A673 (cell line): Measurements from ENCODE around the gene GRHL1. TPM values are rescaled to one million over a fixed set of nuclear protein-coding genes. Genes with fewer than 3 reads are reported as not detected.

Source experiments
- BruUV-seq: library from RNA; stranded (reverse); fragments of 400-500 nt; replicated peaks from 2 replicates; lab custom pipeline; 2021; lab: Mats Ljungman, UMichigan
- CTCF ChIA-PET: fragments of 300-600 bp; sonication (Branson Sonifier 250); formaldehyde crosslinking; loops from one replicate; lab custom pipeline; 2022; ENCODE audit warnings: antibody characterized with exemption; lab: Charles Lee
- POLR2A ChIA-PET: fragments of 300-600 bp; sonication (Branson Sonifier 250); formaldehyde crosslinking; loops from one replicate; lab custom pipeline; 2022; ENCODE audit warnings: antibody characterized with exemption; ENCODE audit not compliant: low non-redundant PET; lab: Charles Lee
- DNase-seq: peaks from one replicate; pipeline ENCODE4 v3.0.0-alpha.2; 2015; ENCODE audit warnings: low spot score
- H3K27ac ChIP-seq: fragments of 200-600 bp; sonication (generic); 2 replicates; pipeline ENCODE4 v1.5.1; 2016; ENCODE audit warnings: mixed run types, low read depth, mild to moderate bottlenecking, mixed read lengths, antibody characterized with exemption, low read length; ENCODE audit not compliant: poor library complexity, severe bottlenecking
- H3K27me3 ChIP-seq: fragments of 200-600 bp; sonication (generic); replicated peaks from 2 replicates; pipeline ENCODE4 v1.6.1; 2017; ENCODE audit warnings: mixed run types, low read depth, mild to moderate bottlenecking, mixed read lengths, antibody characterized with exemption, low read length; ENCODE audit not compliant: insufficient read depth, poor library complexity
- H3K36me3 ChIP-seq: fragments of 200-600 bp; sonication (generic); 2 replicates; pipeline ENCODE4 v1.6.1; 2016; ENCODE audit warnings: mixed run types, mild to moderate bottlenecking, mixed read lengths, antibody characterized with exemption, low read length; ENCODE audit not compliant: insufficient read depth, poor library complexity, severe bottlenecking
- H3K4me1 ChIP-seq: fragments of 200-600 bp; sonication (generic); 2 replicates; pipeline ENCODE4 v1.6.1; 2017; ENCODE audit warnings: mixed run types, mild to moderate bottlenecking, mixed read lengths, antibody characterized with exemption, low read length; ENCODE audit not compliant: insufficient read depth, poor library complexity, severe bottlenecking
- H3K4me3 ChIP-seq: fragments of 200-600 bp; sonication (generic); 2 replicates; pipeline ENCODE4 v1.5.1; 2016; ENCODE audit warnings: low read depth, mixed run types, mild to moderate bottlenecking, mixed read lengths, low read length; ENCODE audit not compliant: poor library complexity, severe bottlenecking
- H3K9me3 ChIP-seq: fragments of 200-600 bp; sonication (generic); 2 replicates; pipeline ENCODE4 v1.6.1; 2016; ENCODE audit warnings: mixed run types, low read depth, mild to moderate bottlenecking, mixed read lengths, antibody characterized with exemption, low read length; ENCODE audit not compliant: poor library complexity, severe bottlenecking
- EZH2 ChIP-seq: fragments of 200-600 bp; sonication (generic); IDR thresholded peaks from 2 replicates; pipeline ENCODE4 v1.6.1; 2017; ENCODE audit warnings: borderline replicate concordance, low read depth, mild to moderate bottlenecking, mixed read lengths, antibody characterized with exemption, low read length; ENCODE audit not compliant: poor library complexity, severe bottlenecking
- intact Hi-C: fragments of 100-400 bp; cut with micrococcal nuclease; formaldehyde crosslinking; loops from one replicate; pipeline ENCODE4 v1.10.0; 2022; ENCODE audit not compliant: unreplicated experiment
- total RNA-seq: library from RNA; stranded (reverse); gene quantifications from 2 replicates; pipeline ENCODE4 v1.2.3, GENCODE V29; 2021
- TF ChIP-seq, protein P1 (sequence below): fragments of 300-800, 200-600 bp; sonication (generic); conservative IDR thresholded peaks from 2 replicates; pipeline ENCODE4 v1.5.1; 2017; ENCODE audit warnings: low read depth, mild to moderate bottlenecking, antibody characterized with exemption, low read length, moderate library complexity, mixed read lengths

Gene GRHL1
- total RNA-seq, 1 experiment from 2014 or later, result 0.13 TPM

DNA sequence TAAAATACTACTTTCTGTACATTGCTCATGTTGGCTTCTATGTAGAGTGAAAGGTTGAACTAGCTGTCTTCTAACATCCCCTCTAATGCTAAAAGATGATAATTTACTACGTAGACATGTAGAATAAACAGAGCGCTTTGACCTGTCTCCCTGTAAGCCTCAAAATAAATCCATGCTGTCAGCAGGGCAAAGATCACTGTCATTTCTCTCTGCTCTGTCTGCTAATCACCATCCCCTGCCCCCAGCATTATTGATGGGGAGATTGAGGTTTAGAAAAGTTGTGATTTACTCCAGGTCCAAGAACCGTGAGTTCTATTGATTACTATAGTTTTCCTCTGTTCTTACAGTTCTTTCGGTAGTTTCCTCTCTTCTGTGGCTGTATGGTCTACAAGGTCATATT, 39.0 kb upstream of the GRHL1 start:
- ChIA-PET CTCF (no interaction called here), POLR2A (interaction anchor here (0.6 kb wide), 1 partner anchor 69 kb away, joined by 3 read pairs; no protein-coding TSS in a partner anchor)
- Histone ChIP-seq H3K27me3 (no peaks in the 10 kb centered on the region), H3K4me1 (no peaks in the 10 kb centered on the region), H3K36me3 (peaks cover 37% of the 10 kb centered on the region), H3K9me3 (no peaks in the 10 kb centered on the region), H3K27ac (no peak overlapping the region), H3K4me3 (no peak overlapping the region)
- BruUV-seq, result no TSS peak
- DNase-seq, result no peak
- TF ChIP-seq, protein P1, sequence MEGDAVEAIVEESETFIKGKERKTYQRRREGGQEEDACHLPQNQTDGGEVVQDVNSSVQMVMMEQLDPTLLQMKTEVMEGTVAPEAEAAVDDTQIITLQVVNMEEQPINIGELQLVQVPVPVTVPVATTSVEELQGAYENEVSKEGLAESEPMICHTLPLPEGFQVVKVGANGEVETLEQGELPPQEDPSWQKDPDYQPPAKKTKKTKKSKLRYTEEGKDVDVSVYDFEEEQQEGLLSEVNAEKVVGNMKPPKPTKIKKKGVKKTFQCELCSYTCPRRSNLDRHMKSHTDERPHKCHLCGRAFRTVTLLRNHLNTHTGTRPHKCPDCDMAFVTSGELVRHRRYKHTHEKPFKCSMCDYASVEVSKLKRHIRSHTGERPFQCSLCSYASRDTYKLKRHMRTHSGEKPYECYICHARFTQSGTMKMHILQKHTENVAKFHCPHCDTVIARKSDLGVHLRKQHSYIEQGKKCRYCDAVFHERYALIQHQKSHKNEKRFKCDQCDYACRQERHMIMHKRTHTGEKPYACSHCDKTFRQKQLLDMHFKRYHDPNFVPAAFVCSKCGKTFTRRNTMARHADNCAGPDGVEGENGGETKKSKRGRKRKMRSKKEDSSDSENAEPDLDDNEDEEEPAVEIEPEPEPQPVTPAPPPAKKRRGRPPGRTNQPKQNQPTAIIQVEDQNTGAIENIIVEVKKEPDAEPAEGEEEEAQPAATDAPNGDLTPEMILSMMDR, result no peak
- TF ChIP-seq EZH2, result no peak
- intact Hi-C loops, result no loop called here

DNA sequence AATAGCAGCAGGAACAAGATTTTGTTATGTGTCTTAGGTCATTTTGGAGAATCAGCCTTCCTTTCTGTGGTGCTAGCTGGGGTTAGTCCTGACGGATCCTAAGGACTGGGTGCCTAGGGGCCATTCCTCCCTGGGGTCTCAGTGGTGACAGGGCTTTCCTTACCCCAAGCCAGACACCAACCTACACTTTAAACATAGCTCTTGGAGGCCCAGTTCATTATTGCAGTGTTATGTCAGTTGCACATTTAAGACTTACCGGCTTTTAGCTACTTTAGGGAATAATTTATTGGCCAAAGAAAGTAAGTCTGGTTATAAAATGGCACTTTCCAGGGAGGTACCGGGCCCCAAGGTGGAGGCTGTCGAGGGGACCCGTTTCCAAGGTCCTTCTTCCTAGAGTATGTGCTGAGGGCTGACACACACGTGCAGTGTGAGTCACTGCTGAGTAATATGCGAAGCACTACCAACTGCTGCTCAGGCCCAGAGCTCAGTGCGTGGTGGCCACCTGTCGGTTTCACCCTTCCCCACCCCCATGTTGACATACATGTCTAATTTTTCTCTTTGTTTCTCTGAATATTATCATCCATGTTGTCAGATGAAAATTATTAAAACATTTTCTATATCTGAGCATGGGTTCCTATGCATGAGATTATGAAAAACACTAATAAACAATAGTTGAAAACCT, 37.0 kb upstream of the GRHL1 start:
- Histone ChIP-seq H3K4me3 (no peak overlapping the region), H3K4me1 (no peaks in the 10 kb centered on the region), H3K27ac (no peak overlapping the region), H3K36me3 (peaks cover 44% of the 10 kb centered on the region), H3K9me3 (no peaks in the 10 kb centered on the region), H3K27me3 (no peaks in the 10 kb centered on the region)
- peak; percentile 33 for DNase-seq
- no peak for TF ChIP-seq EZH2
- TF ChIP-seq, protein P1, result no peak
- no TSS peak for BruUV-seq
- intact Hi-C loops, result no loop called here
- ChIA-PET POLR2A (no interaction called here), CTCF (no interaction called here)

DNA sequence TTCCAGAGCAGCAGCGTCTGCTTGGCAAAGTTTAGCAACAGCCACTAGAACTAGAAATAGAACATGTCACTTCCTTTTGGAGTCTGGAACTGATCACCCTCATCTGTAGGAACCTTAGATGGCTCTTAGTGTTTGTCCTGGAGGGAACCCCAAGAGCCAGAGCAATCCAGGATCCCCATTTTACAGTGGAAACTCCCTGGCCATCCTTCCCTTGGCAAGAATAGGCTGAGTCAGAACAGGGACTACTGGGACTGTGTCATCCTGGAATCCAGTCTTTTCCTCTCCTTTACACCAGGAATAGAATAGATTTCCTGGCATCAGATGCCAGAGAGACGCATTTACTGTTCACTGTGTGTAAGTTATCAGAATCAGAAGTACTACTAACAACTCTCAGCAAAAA, 33.2 kb upstream of the GRHL1 start:
- DNase-seq, result no peak
- ChIA-PET POLR2A (no interaction called here), CTCF (no interaction called here)
- Histone ChIP-seq H3K9me3 (no peaks in the 10 kb centered on the region), H3K4me1 (no peaks in the 10 kb centered on the region), H3K4me3 (no peak overlapping the region), H3K27me3 (no peaks in the 10 kb centered on the region), H3K27ac (no peak overlapping the region), H3K36me3 (peaks cover 41% of the 10 kb centered on the region)
- BruUV-seq, result no TSS peak
- intact Hi-C loops, result no loop called here
- TF ChIP-seq, protein P1, result no peak
- no peak for TF ChIP-seq EZH2
